SH-SY5Y (cell line): ENCODE results near the gene UBL4B.

ENCODE experiments used
- GATA2 ChIP-seq: IDR thresholded peaks from 2 replicates; pipeline ENCODE4 v1.6.1; 2011; ENCODE audit warnings: mild to moderate bottlenecking, low read depth, low read length
- GATA3 ChIP-seq: IDR thresholded peaks from 2 replicates; pipeline ENCODE4 v1.6.1; 2011; ENCODE audit warnings: low read depth, mild to moderate bottlenecking, low read length, moderate library complexity

Gene UBL4B

GRCh38 chr1:110097507-110098221 lies 14.6 kb upstream of the UBL4B start:
- no peak for TF ChIP-seq GATA2
- TF ChIP-seq GATA3: no peak

- peak; percentile 95 for TF ChIP-seq GATA2
- no peak for TF ChIP-seq GATA3
These were observed 13.8 kb upstream of the UBL4B start for GRCh38 chr1:110098222-110099026.

DNA sequence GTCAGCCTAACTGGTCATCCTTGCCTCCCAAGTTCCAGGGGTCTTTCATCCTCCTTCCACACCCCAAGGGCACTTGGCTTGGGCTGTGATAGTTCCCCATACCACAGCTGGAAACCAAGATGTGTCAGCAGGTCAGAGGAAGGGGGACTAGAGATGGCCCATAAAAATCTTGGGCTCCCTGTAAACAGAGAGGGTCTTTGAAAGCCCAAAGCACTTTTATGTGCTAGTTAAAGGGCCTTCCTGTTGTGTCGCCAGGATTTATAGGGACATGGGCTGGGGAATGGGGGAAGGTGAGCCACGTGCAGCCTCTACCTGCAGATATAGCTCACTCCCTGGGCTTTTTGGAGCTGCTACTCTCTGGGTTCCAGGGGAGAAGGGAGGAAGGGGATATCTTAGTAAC lies 11.9 kb upstream of the UBL4B start:
- TF ChIP-seq GATA3 (no peak), GATA2 (no peak)

GRCh38 chr1:110102081-110102480 lies 10.2 kb upstream of the UBL4B start:
- TF ChIP-seq GATA2 (no peak), GATA3 (no peak)

GRCh38 chr1:110106013-110106941 lies 6.0 kb upstream of the UBL4B start:
- TF ChIP-seq GATA2 (no peak), GATA3 (no peak)

- TF ChIP-seq GATA2 (0 out of 2 replicates have a peak, but pooled peaks have one; percentile 22), GATA3 (no peak)
These were observed 4.3 kb upstream of the UBL4B start for GRCh38 chr1:110107867-110108469.

GRCh38 chr1:110111081-110111480 lies 1.2 kb upstream of the UBL4B start:
- TF ChIP-seq GATA3: no peak

- TF ChIP-seq GATA2 (no peak), GATA3 (no peak)
These were observed 413 bp downstream of the UBL4B start for GRCh38 chr1:110112656-110113055.

GRCh38 chr1:110113551-110113950 lies 1.3 kb downstream of the UBL4B start:
- TF ChIP-seq GATA2 (no peak), GATA3 (no peak)

GRCh38 chr1:110114173-110114572 lies 1.9 kb downstream of the UBL4B start:
- TF ChIP-seq GATA3: no peak
- TF ChIP-seq GATA2: no peak

DNA sequence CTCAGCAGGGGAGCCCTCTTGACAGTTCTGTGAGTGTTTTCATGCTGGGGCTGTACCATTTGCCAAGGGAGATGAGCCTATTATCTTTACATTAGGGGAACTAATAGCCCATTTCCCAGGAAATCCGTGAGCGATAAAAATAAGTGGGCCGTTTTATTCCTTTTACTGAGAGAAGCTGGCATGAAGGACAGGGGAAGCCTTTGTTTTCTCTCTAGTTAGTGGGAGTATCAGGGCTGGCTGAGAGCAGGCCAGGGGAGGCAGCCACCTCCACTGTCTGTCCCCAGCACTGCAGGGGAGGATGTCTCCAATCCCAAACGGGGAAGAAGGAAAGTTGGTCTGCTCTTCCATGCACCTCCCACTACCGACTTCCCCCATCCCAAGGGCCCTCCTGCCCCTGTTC lies 2.5 kb downstream of the UBL4B start:
- TF ChIP-seq GATA3: no peak
- TF ChIP-seq GATA2: no peak

- no peak for TF ChIP-seq GATA3
- TF ChIP-seq GATA2: no peak
These were observed 6.6 kb downstream of the UBL4B start for GRCh38 chr1:110118636-110119396.

DNA sequence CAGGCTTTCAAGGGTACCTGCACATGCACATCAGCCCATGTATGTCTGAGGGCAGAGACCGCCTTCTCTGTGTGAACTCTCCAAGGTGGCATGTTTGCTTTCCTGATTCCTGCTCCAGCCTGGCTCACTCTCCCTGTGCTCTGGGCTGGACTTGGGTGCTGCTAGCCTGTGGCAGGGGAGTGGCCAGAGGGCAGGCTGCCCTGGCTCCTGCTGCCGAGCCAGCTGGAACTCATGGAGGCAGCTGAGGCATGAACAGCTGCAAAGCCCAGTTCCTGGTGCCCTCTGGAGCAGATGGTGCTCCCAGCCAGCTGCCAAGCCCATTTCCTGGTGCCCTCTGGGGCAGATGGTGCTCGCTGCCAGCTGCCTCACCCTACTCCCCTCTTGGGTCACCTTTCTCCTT lies 7.6 kb downstream of the UBL4B start:
- TF ChIP-seq GATA2: no peak
- TF ChIP-seq GATA3: no peak
